DMS79 treated with DMSO at 0.1 percent for 48 hours (cell line): ENCODE results near the gene AKAP13.
A peak's percentile ranks its signal among the peaks of the same experiment; 100 is the strongest.
"Not testable (repeated sequence)": the region's sequence is repeated elsewhere in the genome, so short reads cannot be mapped to it uniquely, and the experiment has no call there.

Experiments used
- DNase-seq: peaks from one replicate; lab custom pipeline; 2025; lab: John Stamatoyannopoulos, UW

AKAP13 gene

GRCh38 chr15:85793641-85794597 lies 413.5 kb downstream of the AKAP13 start:
- no peak for DNase-seq

GRCh38 chr15:85794598-85795336 lies 414.4 kb downstream of the AKAP13 start, which contains the start of gene KLHL25:
Gene KLHL25 (minus strand): TSS chr15:85794925. CDS start chr15:85769810, 25,115 bp downstream.
- peak; percentile 72 for DNase-seq

GRCh38 chr15:85795337-85796305 lies 415.2 kb downstream of the AKAP13 start:
- DNase-seq: no peak

- not testable (repeated sequence) for DNase-seq
Measured at GRCh38 chr15:85796371-85796770, 416.0 kb downstream of the AKAP13 start.
